Measurements from ENCODE around the gene TLE2. TPM values are rescaled to one million over a fixed set of nuclear protein-coding genes. Genes with fewer than 3 reads are reported as not detected.

Gene TLE2
- total RNA-seq, 2 experiments from 2014 or later: 0.99 to 1.00 TPM

DNA sequence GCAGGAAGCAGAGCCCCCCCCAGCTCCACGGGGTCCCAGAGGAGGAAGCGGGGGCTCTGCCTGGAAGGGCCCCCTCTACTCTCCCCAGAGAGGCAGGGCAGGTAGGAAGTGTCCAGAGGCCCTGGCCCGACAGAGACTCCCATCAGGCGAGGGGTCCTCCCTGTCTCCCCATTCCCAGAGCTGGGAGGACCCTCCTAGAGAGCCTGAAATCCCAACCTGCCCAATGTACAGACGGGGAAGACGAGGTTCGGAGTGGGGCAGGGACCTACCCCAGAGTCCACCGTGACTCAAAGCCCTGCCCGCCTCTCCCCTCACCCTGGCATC, 1.1 kb downstream of the TLE2 start:
- H3K4me1 Mint-ChIP-seq: peaks cover 29% of the 10 kb centered on the region
- H3K27me3 Mint-ChIP-seq: peaks cover 54% of the 10 kb centered on the region
- POLR2A ChIA-PET: no interaction called here
- no peaks in the 10 kb centered on the region for H3K36me3 Mint-ChIP-seq (ENCODE audit: low read depth)
- CTCF ChIA-PET: no interaction called here
- DNase-seq: no peak
- no peak overlapping the region for H3K4me3 Mint-ChIP-seq
- H3K9me3 Mint-ChIP-seq: no peaks in the 10 kb centered on the region
- H3K27ac Mint-ChIP-seq: no peak overlapping the region

DNA sequence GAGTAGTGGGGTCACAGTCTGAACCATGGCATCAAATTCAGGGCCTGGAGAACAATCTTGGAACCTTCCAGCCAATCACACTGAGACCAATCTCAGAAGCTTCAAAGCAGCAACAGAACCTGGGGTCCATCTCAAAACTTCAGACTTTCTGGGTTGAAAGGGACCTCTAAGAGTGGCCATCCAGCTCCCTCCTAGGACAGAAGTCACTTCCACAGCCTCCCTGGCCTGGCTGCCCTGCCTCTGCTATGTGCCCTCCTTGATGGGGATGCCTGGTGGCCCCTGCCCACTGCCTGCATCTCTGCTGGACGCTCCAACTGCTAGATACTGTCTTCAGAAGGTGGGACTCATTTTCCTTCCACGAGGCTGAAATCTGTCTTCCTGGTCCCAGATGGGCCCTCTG, 1.8 kb downstream of the TLE2 start:
- H3K27me3 Mint-ChIP-seq: peaks cover 48% of the 10 kb centered on the region
- CTCF ChIA-PET: interaction anchor here (0.7 to 0.8 kb wide), 2 partner anchors 8 to 31 kb away, joined by 3 read pairs; no protein-coding TSS in a partner anchor
- no peak for DNase-seq
- peaks cover 33% of the 10 kb centered on the region for H3K4me1 Mint-ChIP-seq
- H3K4me3 Mint-ChIP-seq: no peak overlapping the region
- POLR2A ChIA-PET: no interaction called here
- H3K36me3 Mint-ChIP-seq (ENCODE audit: low read depth): no peaks in the 10 kb centered on the region
- no peaks in the 10 kb centered on the region for H3K9me3 Mint-ChIP-seq
- no peak overlapping the region for H3K27ac Mint-ChIP-seq

DNA sequence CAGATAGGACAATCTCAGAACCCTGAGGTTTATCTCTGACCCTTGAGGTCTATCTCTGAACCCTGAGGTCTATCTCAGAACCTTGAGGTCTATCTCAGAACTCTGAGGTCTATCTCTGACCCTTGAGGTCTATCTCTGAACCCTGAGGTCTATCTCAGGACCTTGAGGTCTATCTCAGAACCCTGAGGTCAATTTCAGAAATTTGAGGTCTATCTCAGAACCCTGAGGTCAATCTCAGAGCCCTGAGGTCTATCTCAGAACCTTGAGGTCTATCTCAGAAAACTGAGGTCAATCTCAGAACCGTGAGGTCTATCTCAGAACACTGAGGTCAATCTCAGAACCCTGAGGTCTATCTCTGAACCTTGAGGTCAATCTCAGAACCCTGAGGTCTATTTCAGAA, 2.3 kb downstream of the TLE2 start:
- DNase-seq: no peak
- Mint-ChIP-seq H3K4me3 (no peak overlapping the region), H3K36me3 (ENCODE audit: low read depth) (no peaks in the 10 kb centered on the region), H3K27me3 (peaks cover 44% of the 10 kb centered on the region), H3K27ac (no peak overlapping the region), H3K9me3 (no peaks in the 10 kb centered on the region), H3K4me1 (peaks cover 33% of the 10 kb centered on the region)
- POLR2A ChIA-PET: no interaction called here
- CTCF ChIA-PET: interaction anchor here (0.7 to 0.8 kb wide), 2 partner anchors 9 to 30 kb away, joined by 3 read pairs; no protein-coding TSS in a partner anchor

DNA sequence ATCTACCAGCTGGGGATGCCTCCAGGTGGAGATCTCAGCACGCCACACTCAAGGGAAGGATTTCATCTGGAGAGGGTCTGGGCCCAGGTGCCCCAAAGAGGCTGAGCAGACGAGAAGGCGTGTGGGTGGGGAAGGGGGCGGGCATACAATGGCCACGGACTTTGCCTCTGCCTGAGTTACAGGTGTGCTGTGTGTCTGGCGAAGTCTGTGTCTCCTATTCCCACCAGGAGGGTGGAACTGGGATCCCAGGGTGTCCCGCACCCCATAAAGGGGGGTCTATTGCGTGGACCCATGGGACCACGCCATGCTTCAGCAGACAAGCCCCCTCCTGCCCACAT, 3.6 kb downstream of the TLE2 start:
- Mint-ChIP-seq H3K27ac (no peak overlapping the region), H3K27me3 (peaks cover 33% of the 10 kb centered on the region), H3K4me1 (peaks cover 33% of the 10 kb centered on the region), H3K9me3 (no peaks in the 10 kb centered on the region), H3K4me3 (no peak overlapping the region), H3K36me3 (ENCODE audit: low read depth) (no peaks in the 10 kb centered on the region)
- no peak for DNase-seq
- CTCF ChIA-PET: interaction anchor here (1.0 to 2.0 kb wide), 2 partner anchors 7 to 12 kb away, joined by 3 to 8 read pairs; no protein-coding TSS in a partner anchor
- POLR2A ChIA-PET: no interaction called here

DNA sequence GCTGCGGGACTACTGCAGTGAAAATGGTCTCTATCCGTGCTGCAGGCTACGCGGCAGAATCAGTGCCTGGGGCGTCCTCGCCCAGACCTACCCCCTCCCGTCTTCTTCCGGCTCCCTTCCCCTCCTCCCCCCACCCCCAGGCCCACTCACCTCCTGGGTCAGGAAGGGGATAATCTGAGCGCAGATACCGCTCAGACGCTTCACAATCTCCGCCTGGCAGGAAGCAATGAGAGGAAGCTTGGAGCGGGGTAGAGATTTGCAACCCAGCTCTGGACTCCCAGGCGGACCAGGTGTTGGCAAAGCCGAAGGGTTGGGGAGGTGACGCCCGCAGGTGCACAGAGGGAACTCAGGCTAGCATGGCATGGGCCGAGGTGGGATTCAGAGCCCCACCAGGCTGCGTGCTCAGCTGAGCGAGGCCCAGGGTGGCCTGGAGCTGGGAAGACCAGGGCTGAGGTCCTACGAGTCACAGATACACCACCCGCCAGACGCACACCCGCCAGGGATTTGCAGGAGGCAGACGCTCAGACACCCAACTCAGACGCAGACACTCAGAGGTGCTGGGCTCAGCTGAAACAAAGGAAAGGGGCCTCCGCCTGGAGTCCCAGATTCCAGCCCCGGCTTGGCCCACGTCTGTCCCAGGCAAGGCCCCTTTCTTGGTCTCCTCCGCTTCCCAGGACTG, 4.1 kb downstream of the TLE2 start:
- H3K27ac Mint-ChIP-seq: peak overlapping the region; percentile 25
- no peak for DNase-seq

DNA sequence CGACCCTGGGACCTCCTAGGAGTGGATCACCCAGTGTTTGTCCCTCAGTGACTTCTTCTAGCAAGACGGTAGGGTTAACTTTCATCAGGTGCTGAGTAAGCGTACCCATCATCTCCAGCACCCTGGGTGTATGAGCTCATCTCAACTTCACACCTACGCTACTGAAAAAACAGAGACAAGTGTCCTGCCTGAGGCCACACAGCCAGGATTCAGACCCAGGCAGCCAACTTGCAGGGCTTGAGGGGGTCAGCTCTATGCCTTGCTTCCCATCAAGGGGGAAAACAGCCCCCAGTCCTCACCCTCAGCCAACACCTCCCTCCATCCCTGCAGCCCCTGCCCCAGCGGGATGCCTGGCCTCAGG, 4.6 kb downstream of the TLE2 start:
- H3K9me3 Mint-ChIP-seq: no peaks in the 10 kb centered on the region
- DNase-seq: no peak
- H3K27ac Mint-ChIP-seq: peak overlapping the region; percentile 25
- POLR2A ChIA-PET: interaction anchor here (1.0 kb wide), 1 partner anchor 11 kb away, joined by 4 read pairs; no protein-coding TSS in a partner anchor
- H3K36me3 Mint-ChIP-seq (ENCODE audit: low read depth): no peaks in the 10 kb centered on the region
- H3K27me3 Mint-ChIP-seq: peaks cover 23% of the 10 kb centered on the region
- CTCF ChIA-PET: interaction anchor here (0.7 to 2.0 kb wide), 5 partner anchors 8 to 222 kb away, joined by 3 to 8 read pairs (median 3); no protein-coding TSS in a partner anchor
- H3K4me1 Mint-ChIP-seq: peaks cover 31% of the 10 kb centered on the region
- H3K4me3 Mint-ChIP-seq: no peak overlapping the region

More for the DNA sequence above, 4.1 kb downstream of the TLE2 start:
- Mint-ChIP-seq H3K4me3 (no peak overlapping the region), H3K4me1 (peaks cover 33% of the 10 kb centered on the region), H3K36me3 (ENCODE audit: low read depth) (no peaks in the 10 kb centered on the region), H3K9me3 (no peaks in the 10 kb centered on the region), H3K27me3 (peaks cover 28% of the 10 kb centered on the region)
- POLR2A ChIA-PET: interaction anchor here (1.0 kb wide), 1 partner anchor 10 kb away, joined by 4 read pairs; no protein-coding TSS in a partner anchor
- CTCF ChIA-PET: interaction anchor here (0.7 to 2.0 kb wide), 4 partner anchors 8 to 222 kb away, joined by 3 to 8 read pairs (median 3); no protein-coding TSS in a partner anchor

DNA sequence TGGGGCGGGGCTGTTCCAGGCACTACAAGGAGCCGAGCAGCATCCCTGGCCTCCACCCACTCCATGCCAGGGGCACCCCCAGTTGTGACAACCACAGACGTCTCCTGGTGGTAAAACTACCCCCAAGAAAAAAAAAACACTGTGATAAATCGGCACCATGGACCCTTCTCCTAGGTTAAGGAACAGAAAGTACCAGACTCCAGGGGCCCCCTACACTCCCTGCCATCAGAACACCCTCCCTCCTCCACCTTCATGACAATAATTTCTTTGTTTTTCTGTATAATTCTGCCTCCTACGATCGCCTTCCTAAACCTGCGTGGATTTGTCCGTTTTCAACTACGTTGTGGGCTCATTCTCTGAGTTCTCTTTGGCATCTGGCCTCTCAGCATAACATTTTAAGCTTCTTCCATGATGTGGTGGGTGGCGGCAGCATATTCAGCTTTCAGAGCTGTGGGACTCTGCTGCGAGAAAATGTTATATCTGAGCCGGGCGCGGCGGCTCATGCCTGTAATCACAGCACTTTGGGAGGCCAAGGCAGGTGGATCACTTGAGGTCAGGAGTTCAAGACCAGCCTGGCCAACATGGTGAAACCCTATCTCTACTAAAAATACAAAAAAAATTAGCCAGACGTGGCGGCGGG, 8.6 kb downstream of the TLE2 start:
- Mint-ChIP-seq H3K27ac (no peak overlapping the region), H3K36me3 (ENCODE audit: low read depth) (no peaks in the 10 kb centered on the region), H3K4me3 (no peak overlapping the region), H3K4me1 (peaks cover 24% of the 10 kb centered on the region), H3K9me3 (no peaks in the 10 kb centered on the region), H3K27me3 (peaks cover 7% of the 10 kb centered on the region)
- CTCF ChIA-PET: no interaction called here
- no peak for DNase-seq
- POLR2A ChIA-PET: no interaction called here

DNA sequence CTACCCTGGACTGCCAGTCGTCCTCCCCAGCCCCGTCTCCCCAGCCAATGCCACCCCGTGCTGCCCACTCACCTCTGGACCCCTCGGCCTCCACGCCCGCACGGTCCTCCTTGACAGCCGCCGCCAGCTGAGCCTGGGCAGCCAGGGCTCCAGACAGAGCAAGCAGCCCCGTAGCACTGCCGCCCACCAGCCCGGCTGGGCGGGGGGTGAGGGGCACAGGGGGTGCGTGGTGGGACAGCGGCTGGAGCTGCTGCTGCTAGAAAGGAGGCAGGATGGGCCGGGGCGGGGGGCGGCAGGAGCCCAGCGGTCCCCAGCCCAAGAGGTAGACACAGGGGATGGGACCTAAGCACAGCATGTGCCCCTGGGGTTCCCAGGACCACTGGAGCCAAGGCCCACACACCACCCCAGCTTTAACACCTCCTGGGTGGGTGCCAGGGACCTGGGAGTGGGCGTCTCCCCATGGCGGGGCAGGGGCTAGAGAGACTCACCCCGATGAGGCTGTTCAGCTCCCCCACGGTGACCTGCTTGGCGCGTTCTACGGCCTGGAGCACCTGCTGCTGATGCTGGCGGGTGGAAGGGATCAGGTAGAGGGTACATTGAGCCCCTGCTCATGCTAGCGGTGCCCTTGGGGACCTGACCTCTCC, 9.7 kb downstream of the TLE2 start:
- POLR2A ChIA-PET: no interaction called here
- Mint-ChIP-seq H3K27ac (no peak overlapping the region), H3K27me3 (peaks cover 2% of the 10 kb centered on the region), H3K4me3 (no peak overlapping the region), H3K4me1 (peaks cover 13% of the 10 kb centered on the region), H3K36me3 (ENCODE audit: low read depth) (no peaks in the 10 kb centered on the region), H3K9me3 (no peaks in the 10 kb centered on the region)
- no peak for DNase-seq
- CTCF ChIA-PET: no interaction called here

DNA sequence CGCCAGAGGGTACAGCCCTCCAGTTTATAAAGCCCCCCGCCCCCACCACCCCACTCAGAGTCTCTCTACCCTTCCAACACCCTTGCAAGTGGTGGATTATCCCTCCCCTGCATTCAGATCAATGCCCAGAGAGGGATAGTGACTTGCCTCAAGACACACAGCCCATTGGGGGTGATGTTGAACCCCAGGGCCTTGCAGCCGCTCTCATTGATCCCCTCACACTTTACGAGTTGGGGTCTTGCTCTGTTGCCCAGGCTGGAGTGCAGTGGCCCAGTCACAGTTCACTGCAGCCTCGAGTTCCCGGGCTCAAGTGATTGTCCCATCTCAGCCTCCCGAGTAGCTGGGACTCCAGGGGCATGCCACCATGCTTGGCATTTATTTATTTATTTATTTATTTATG, 11.2 kb downstream of the TLE2 start:
- H3K36me3 Mint-ChIP-seq (ENCODE audit: low read depth): no peaks in the 10 kb centered on the region
- CTCF ChIA-PET: interaction anchor here (0.6 kb wide), 2 partner anchors 17 to 74 kb away, joined by 3 read pairs; no protein-coding TSS in a partner anchor

DNA sequence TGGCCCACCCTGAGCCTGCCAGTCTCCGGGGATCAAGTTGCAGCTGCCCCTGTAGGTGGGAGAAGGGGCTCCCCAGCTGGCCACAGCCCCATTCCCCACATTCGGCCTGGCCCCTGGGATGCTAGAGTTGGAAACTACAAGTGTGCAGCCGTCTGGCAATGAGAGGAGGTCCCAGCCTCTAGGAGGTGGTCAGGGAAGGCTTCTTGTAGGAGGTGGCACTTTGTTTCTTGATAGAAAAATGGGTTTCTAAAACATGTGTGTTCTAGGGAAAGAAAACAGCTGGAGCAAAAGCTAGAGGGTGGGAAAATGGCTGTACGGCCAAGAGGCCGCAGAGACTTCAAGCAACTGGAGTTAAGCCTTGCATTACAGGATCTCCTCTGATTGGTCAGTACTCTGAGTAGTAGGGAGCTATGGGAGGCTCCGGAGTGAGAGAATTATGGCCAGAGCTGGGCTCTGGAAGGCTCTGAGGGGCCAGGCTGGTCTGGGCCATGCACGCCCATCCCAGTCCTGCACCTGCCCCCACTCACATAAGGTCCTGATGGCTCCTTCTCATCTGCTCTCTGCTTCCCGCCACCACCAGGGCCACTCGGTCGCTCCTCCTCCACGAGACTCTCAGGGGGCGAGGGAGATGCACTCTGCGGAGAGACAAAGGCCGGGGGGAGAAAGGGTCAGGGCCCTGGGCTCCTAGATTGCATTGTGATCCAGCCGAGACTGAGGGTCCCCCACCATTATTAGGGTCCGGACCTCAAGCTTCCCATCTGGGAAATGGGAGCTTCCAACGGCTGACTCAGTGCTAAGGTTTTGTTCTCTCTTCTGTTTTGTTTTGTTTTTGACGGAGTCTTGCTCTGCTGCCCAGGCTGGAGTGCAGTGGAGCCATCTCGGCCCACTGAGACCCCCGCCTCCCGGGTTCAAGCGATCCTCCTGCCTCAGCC, 13.7 kb downstream of the TLE2 start:
- Mint-ChIP-seq H3K27me3 (no peaks in the 10 kb centered on the region), H3K36me3 (ENCODE audit: low read depth) (no peaks in the 10 kb centered on the region), H3K4me1 (no peaks in the 10 kb centered on the region), H3K9me3 (no peaks in the 10 kb centered on the region), H3K4me3 (no peak overlapping the region), H3K27ac (no peak overlapping the region)
- ChIA-PET CTCF (interaction anchor here (0.6 kb wide), 1 partner anchor 20 kb away, joined by 3 read pairs; no protein-coding TSS in a partner anchor), POLR2A (no interaction called here)
- no peak for DNase-seq

More for the DNA sequence above, 11.2 kb downstream of the TLE2 start:
- no peak overlapping the region for H3K4me3 Mint-ChIP-seq
- peaks cover 5% of the 10 kb centered on the region for H3K4me1 Mint-ChIP-seq
- no peak for DNase-seq
- no peaks in the 10 kb centered on the region for H3K9me3 Mint-ChIP-seq
- no peak overlapping the region for H3K27ac Mint-ChIP-seq
- POLR2A ChIA-PET: no interaction called here
- no peaks in the 10 kb centered on the region for H3K27me3 Mint-ChIP-seq

DNA sequence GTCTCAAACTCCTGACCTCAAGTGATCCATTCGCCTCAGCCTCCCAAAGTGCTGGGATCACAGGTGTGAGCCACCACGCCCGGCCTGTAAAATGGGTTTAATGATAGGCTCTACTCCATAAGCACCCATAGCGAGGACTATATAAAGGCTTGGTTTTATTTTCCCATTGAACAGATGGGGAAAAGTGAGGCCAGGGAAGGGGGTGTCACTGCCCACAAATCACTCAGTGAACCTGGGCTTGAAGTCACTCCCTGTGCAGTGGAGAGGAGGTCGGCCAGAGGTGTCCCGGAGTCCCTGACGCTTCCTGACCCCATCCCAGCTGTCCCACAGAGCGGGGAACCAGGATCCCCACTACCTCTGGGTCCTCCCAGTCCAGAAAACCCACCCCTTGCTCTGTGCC, 14.9 kb downstream of the TLE2 start:
- DNase-seq: no peak
- POLR2A ChIA-PET: no interaction called here

DNA sequence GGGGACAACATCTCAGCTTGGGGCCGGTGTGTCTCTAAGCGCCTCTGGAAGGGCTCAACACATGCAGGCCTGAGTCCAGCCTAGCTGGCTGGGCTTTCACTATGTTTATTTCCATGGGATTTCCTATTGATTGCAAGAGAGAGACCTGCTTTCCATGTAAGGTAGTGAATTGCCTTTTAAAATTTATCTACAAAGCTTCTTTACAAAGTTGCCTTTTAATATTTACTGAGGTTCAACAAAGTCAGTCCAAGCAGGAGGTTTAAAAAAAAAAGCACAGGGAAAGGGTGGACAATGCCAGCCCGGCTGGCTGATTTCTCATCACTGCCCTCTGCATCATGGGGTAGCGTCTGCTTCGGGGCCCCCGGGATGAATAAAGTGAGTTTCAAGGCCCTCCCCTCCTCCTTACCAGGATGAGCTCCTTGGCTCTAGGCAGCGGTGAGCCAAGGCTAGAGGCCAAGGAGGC, 15.8 kb downstream of the TLE2 start:
- Mint-ChIP-seq H3K27me3 (no peaks in the 10 kb centered on the region), H3K4me1 (no peaks in the 10 kb centered on the region), H3K4me3 (no peak overlapping the region), H3K27ac (no peak overlapping the region), H3K36me3 (ENCODE audit: low read depth) (no peaks in the 10 kb centered on the region), H3K9me3 (no peaks in the 10 kb centered on the region)
- ChIA-PET POLR2A (no interaction called here), CTCF (interaction anchor here (1.3 kb wide), 1 partner anchor 12 kb away, joined by 8 read pairs; no protein-coding TSS in a partner anchor)
- no peak for DNase-seq

More for the DNA sequence above, 14.9 kb downstream of the TLE2 start:
- Mint-ChIP-seq H3K4me3 (no peak overlapping the region), H3K9me3 (no peaks in the 10 kb centered on the region), H3K27me3 (no peaks in the 10 kb centered on the region), H3K4me1 (no peaks in the 10 kb centered on the region), H3K36me3 (ENCODE audit: low read depth) (no peaks in the 10 kb centered on the region), H3K27ac (no peak overlapping the region)
- CTCF ChIA-PET: interaction anchor here (1.3 kb wide), 1 partner anchor 11 kb away, joined by 8 read pairs; no protein-coding TSS in a partner anchor

All from activated CD4-positive, alpha-beta T cell treated with anti-CD3 and anti-CD28 coated beads, Interleukin-2, amount 10 ng/mL, durations not matched to agents 7 days and 5 days (primary cell).